DMS 273 (cell line): ENCODE measurements around the gene CLIC1.

Source experiments
- DNase-seq: peaks from one replicate; lab custom pipeline; 2025; ENCODE audit not compliant: unreplicated experiment; lab: John Stamatoyannopoulos, UW

CLIC1 gene

GRCh38 chr6:31739639-31740396, 3.5 kb upstream of the CLIC1 start, which contains the start of gene MSH5:
Gene MSH5 (plus strand): TSS chr6:31740005. CDS start chr6:31740467, 462 bp downstream.
- peak; percentile 100 for DNase-seq

GRCh38 chr6:31737991-31738979, 2.0 kb upstream of the CLIC1 start:
- DNase-seq = peak; percentile 45

GRCh38 chr6:31737315-31737990, 1.1 kb upstream of the CLIC1 start:
- no peak for DNase-seq

- no peak for DNase-seq
These were observed 511 bp upstream of the CLIC1 start for GRCh38 chr6:31736768-31737314.

GRCh38 chr6:31734821-31735406, 1.4 kb downstream of the CLIC1 start:
- DNase-seq = peak; percentile 37

- DNase-seq = no peak
These were observed 2.0 kb downstream of the CLIC1 start for GRCh38 chr6:31734247-31734820.

- DNase-seq = no peak
These were observed 2.6 kb downstream of the CLIC1 start for GRCh38 chr6:31733734-31734133.

GRCh38 chr6:31732029-31732428, 4.3 kb downstream of the CLIC1 start:
- no peak for DNase-seq

- DNase-seq = no peak
These were observed 5.7 kb downstream of the CLIC1 start for GRCh38 chr6:31730631-31731086.

GRCh38 chr6:31729979-31730630, 6.2 kb downstream of the CLIC1 start:
- peak; percentile 81 for DNase-seq

- peak; percentile 93 for DNase-seq
These were observed 6.8 kb downstream of the CLIC1 start for GRCh38 chr6:31729515-31729978.

GRCh38 chr6:31728767-31729514, 7.4 kb downstream of the CLIC1 start, which contains the start of gene DDAH2:
Gene DDAH2 (minus strand): TSS chr6:31729299. CDS start chr6:31729161, 138 bp downstream.
- no peak for DNase-seq

- DNase-seq = no peak
These were observed 8.3 kb downstream of the CLIC1 start for GRCh38 chr6:31727717-31728671.

- DNase-seq = no peak
These were observed 9.2 kb downstream of the CLIC1 start for GRCh38 chr6:31727034-31727716.

GRCh38 chr6:31725502-31726350, 10.6 kb downstream of the CLIC1 start:
- DNase-seq = no peak
